CD14-positive monocyte (primary cell): ENCODE data around the gene TNIP2. TPM values are rescaled to one million over a fixed set of nuclear protein-coding genes. Genes with fewer than 3 reads are reported as not detected.

Experiments used
- DNase-seq, 3 donors: peaks; one replicate each; pipeline ENCODE4 v3.0.0-alpha.2; 2011 to 2022
- H2AFZ ChIP-seq: 2 replicates; pipeline ENCODE4 v1.6.0; 2012; ENCODE audit warnings: mild to moderate bottlenecking, low read depth, low read length, inconsistent platforms; ENCODE audit not compliant: insufficient read depth, poor library complexity, severe bottlenecking
- H3K27ac ChIP-seq, 2 donors: 1 replicate in 1 of 2; 2 replicates in 1 of 2; pipeline ENCODE4 v1.5.1; 2012 to 2013; ENCODE audit warnings: low read length in 2 of 2, control low read depth in 1 of 2, inconsistent platforms in 1 of 2, low read depth in 1 of 2, mild to moderate bottlenecking in 1 of 2
- H3K27me3 ChIP-seq, 2 donors: one replicate each; pipeline versions ENCODE4 v1.6.0 to v1.6.1; 2011 to 2013; ENCODE audit warnings: low read length in 2 of 2; ENCODE audit not compliant: control insufficient read depth in 2 of 2, insufficient read depth in 2 of 2
- H3K36me3 ChIP-seq, 2 donors: replicated peaks in 1 of 2; 1 replicate in 1 of 2; 2 replicates in 1 of 2; pipeline versions ENCODE4 v1.5.1 to v1.6.1; 2012 to 2013; ENCODE audit warnings: low read length in 2 of 2, control low read depth in 1 of 2, inconsistent platforms in 1 of 2, mild to moderate bottlenecking in 1 of 2; ENCODE audit not compliant: insufficient read depth in 2 of 2, control insufficient read depth in 1 of 2
- H3K4me1 ChIP-seq, 2 donors: 1 replicate in 1 of 2; 2 replicates in 1 of 2; pipeline versions ENCODE4 v1.5.1 to v1.6.1; 2012 to 2013; ENCODE audit warnings: low read length in 2 of 2, control low read depth in 1 of 2, inconsistent platforms in 1 of 2, mild to moderate bottlenecking in 1 of 2, moderate library complexity in 1 of 2; ENCODE audit not compliant: insufficient read depth in 2 of 2, control insufficient read depth in 1 of 2
- H3K4me2 ChIP-seq: replicated peaks from 2 replicates; pipeline ENCODE3; 2012; ENCODE audit warnings: low read length, moderate library complexity, mild to moderate bottlenecking; ENCODE audit not compliant: poor library complexity, severe bottlenecking; ENCODE audit errors: extremely low read depth
- H3K4me3 ChIP-seq, 3 experiments: fragments of 200-600 bp in 1 of 3; sonication (generic) in 1 of 3; replicated peaks in 1 of 3; 1 replicate in 2 of 3; 2 replicates in 1 of 3; pipeline ENCODE4 v1.5.1; 2011 to 2013; ENCODE audit warnings: low read length in 3 of 3, mild to moderate bottlenecking in 3 of 3, control low read depth in 2 of 3, low read depth in 2 of 3, inconsistent platforms in 1 of 3, moderate library complexity in 1 of 3
- H3K79me2 ChIP-seq: 2 replicates; pipeline ENCODE4 v1.6.0; 2012; ENCODE audit warnings: mild to moderate bottlenecking, control low read depth, inconsistent platforms, low read length, moderate library complexity; ENCODE audit not compliant: insufficient read depth
- H3K9ac ChIP-seq: 2 replicates; pipeline ENCODE4 v1.6.0; 2017; ENCODE audit warnings: low read length, mild to moderate bottlenecking; ENCODE audit not compliant: insufficient read depth, poor library complexity, severe bottlenecking
- H3K9me3 ChIP-seq, 2 donors: replicated peaks in 1 of 2; 1 replicate in 1 of 2; 2 replicates in 1 of 2; pipeline versions ENCODE4 v1.5.1 to v1.6.1; 2012 to 2013; ENCODE audit warnings: low read length in 2 of 2, control low read depth in 1 of 2; ENCODE audit not compliant: control insufficient read depth in 1 of 2, insufficient read depth in 1 of 2
- H4K20me1 ChIP-seq: 2 replicates; pipeline ENCODE4 v1.6.0; 2012; ENCODE audit warnings: mild to moderate bottlenecking, low read length, control low read depth, moderate library complexity; ENCODE audit not compliant: insufficient read depth
- H3K27ac Mint-ChIP-seq, 7 donors: one replicate each; pipeline ENCODE4 v1.8.0; 2020; ENCODE audit warnings: mild to moderate bottlenecking in 7 of 7, mixed read lengths in 7 of 7, moderate library complexity in 6 of 7, inconsistent platforms in 2 of 7
- H3K27me3 Mint-ChIP-seq, 3 donors: one replicate each; pipeline ENCODE4 v1.8.0; 2021 to 2022; ENCODE audit warnings: low read depth in 3 of 3, mild to moderate bottlenecking in 3 of 3, mixed read lengths in 3 of 3, moderate library complexity in 3 of 3, inconsistent platforms in 1 of 3
- H3K36me3 Mint-ChIP-seq, 2 donors: one replicate each; pipeline ENCODE4 v1.8.0; 2020; ENCODE audit warnings: mixed read lengths in 2 of 2, inconsistent platforms in 1 of 2, mild to moderate bottlenecking in 1 of 2
- H3K4me1 Mint-ChIP-seq: one replicate; pipeline ENCODE4 v1.8.0; 2020; ENCODE audit warnings: mild to moderate bottlenecking, mixed read lengths
- H3K4me3 Mint-ChIP-seq, 2 donors: one replicate each; pipeline ENCODE4 v1.8.0; 2020; ENCODE audit warnings: mild to moderate bottlenecking in 2 of 2, mixed read lengths in 2 of 2, moderate library complexity in 1 of 2
- H3K9me3 Mint-ChIP-seq, 7 donors: one replicate each; pipeline ENCODE4 v1.8.0; 2020 to 2022; ENCODE audit warnings: mixed read lengths in 7 of 7, mild to moderate bottlenecking in 6 of 7, moderate library complexity in 6 of 7, inconsistent platforms in 2 of 7
- CTCF ChIP-seq: fragments of 200-600 bp; IDR thresholded peaks from one replicate; pipeline ENCODE4 v1.8.0; 2022; ENCODE audit warnings: antibody characterized with exemption, mild to moderate bottlenecking
- WGBS: methylation state at CpG from one replicate; pipeline ENCODE4 v1.1.5; 2013; ENCODE audit warnings: missing lambda C conversion rate; ENCODE audit not compliant: insufficient coverage; 5-methylcytosine and 5-hydroxymethylcytosine counted together
- intact Hi-C, 2 donors: fragments of 100-400 bp; cut with micrococcal nuclease; formaldehyde crosslinking; loops; one replicate each; pipeline versions ENCODE4 v1.15.0 to v1.15.1; 2023
- polyA plus RNA-seq, 3 donors: library from polyadenylated mRNA; depleted of rRNA in 1 of 3; unstranded in 2 of 3; stranded (reverse) in 1 of 3; fragments of 300-500 nt in 2 of 3; fragments of >200 nt in 1 of 3; fragmentation: Illumina TruSeq in 2 of 3; gene quantifications; 1 replicate in 2 of 3; 2 replicates in 1 of 3; pipeline ENCODE4 v1.2.3, GENCODE V29; 2012 to 2021

TNIP2 gene
- polyA plus RNA-seq, 3 donors, result 27.6 to 75.7 (median 28.2) TPM

- intact Hi-C loops, result no loop called here
- Histone ChIP-seq H3K4me2 (no peak overlapping the region), H3K27me3 (no peaks in the 10 kb centered on the region), H2AFZ (no peak overlapping the region), H3K79me2 (no peaks in the 10 kb centered on the region), H3K4me1 (peaks cover 0 to 15% of the 10 kb centered on the region in 2 donors), H3K9ac (no peak overlapping the region), H3K27ac (no peak overlapping the region), H3K4me3 (no peak overlapping the region), H3K9me3 (no peaks in the 10 kb centered on the region), H3K36me3 (peaks cover 23 to 25% of the 10 kb centered on the region in 2 donors), H4K20me1 (peaks cover 13% of the 10 kb centered on the region)
- Mint-ChIP-seq H3K4me3 (no peak overlapping the region), H3K27me3 (peaks cover 0 to 2% (median 0%) of the 10 kb centered on the region in 3 donors), H3K9me3 (peaks cover 2 to 16% (median 9%) of the 10 kb centered on the region in 7 donors), H3K27ac (no peak overlapping the region), H3K36me3 (peaks cover 23 to 38% of the 10 kb centered on the region in 2 donors), H3K4me1 (peaks cover 23% of the 10 kb centered on the region)
- no peak for DNase-seq
- TF ChIP-seq CTCF, result no peak
Observed at GRCh38 chr4:2735869-2736268, 20.3 kb downstream of the TNIP2 start.

GRCh38 chr4:2734612-2735011, 21.5 kb downstream of the TNIP2 start:
- peak overlapping the region in 3 of 7 donors; percentile 0 to 7 (median 4) for H3K27ac Mint-ChIP-seq

More at GRCh38 chr4:2734612-2735011, 21.5 kb downstream of the TNIP2 start:
- H3K9ac ChIP-seq, result no peak overlapping the region
- Mint-ChIP-seq H3K9me3 (peaks cover 2 to 16% (median 9%) of the 10 kb centered on the region in 7 donors), H3K4me1 (peaks cover 19% of the 10 kb centered on the region), H3K4me3 (no peak overlapping the region), H3K27me3 (no peaks in the 10 kb centered on the region), H3K36me3 (peaks cover 26 to 49% of the 10 kb centered on the region in 2 donors)
- peaks cover 0 to 15% of the 10 kb centered on the region in 2 donors for H3K4me1 ChIP-seq
- H2AFZ ChIP-seq, result no peak overlapping the region
- no peak overlapping the region for H3K27ac ChIP-seq
- DNase-seq, result peak in 1 of 3 donors; percentile 23
- H3K4me3 ChIP-seq, result no peak overlapping the region
- TF ChIP-seq CTCF, result no peak
- H3K4me2 ChIP-seq, result no peak overlapping the region
- peaks cover 13% of the 10 kb centered on the region for H4K20me1 ChIP-seq
- intact Hi-C loops, result no loop called here
- peaks cover 28 to 32% of the 10 kb centered on the region in 2 donors for H3K36me3 ChIP-seq
- H3K79me2 ChIP-seq, result no peaks in the 10 kb centered on the region
- WGBS, result no CpG with 5 or more reads among the region's 1 CpG
- no peaks in the 10 kb centered on the region for H3K9me3 ChIP-seq
- no peaks in the 10 kb centered on the region for H3K27me3 ChIP-seq
